Stimulated activated CD4-positive, alpha-beta T cell treated with anti-CD3 and anti-CD28 coated beads, Interleukin-4, amount 100 ng/mL, for 48 hours (primary cell): Measurements from ENCODE around the gene PCDH1.

Experiments
- DNase-seq, 2 donors: peaks; one replicate each; pipeline ENCODE4 v3.0.0-alpha.2; 2020; ENCODE audit warnings: low read depth in 2 of 2

PCDH1 gene

GRCh38 chr5:141809380-141810096, 68.7 kb downstream of the PCDH1 start:
- DNase-seq = no peak

GRCh38 chr5:141808857-141809256, 69.4 kb downstream of the PCDH1 start:
- DNase-seq = no peak

GRCh38 chr5:141807732-141808131, 70.5 kb downstream of the PCDH1 start:
- DNase-seq = no peak

- DNase-seq = no peak
Measured at GRCh38 chr5:141807329-141807728, 70.9 kb downstream of the PCDH1 start.

- DNase-seq = no peak
Measured at GRCh38 chr5:141806626-141807025, 71.6 kb downstream of the PCDH1 start.

- DNase-seq = no peak
Measured at GRCh38 chr5:141805874-141806595, 72.2 kb downstream of the PCDH1 start.

GRCh38 chr5:141804475-141804874, 73.7 kb downstream of the PCDH1 start:
- DNase-seq = no peak
